Stimulated activated CD4-positive, alpha-beta T cell treated with anti-CD3 and anti-CD28 coated beads, Interleukin-2, amount 100 ng/mL, for 48 hours (primary cell): ENCODE measurements around the gene HPSE2.
"Not testable (repeated sequence)": the region's sequence is repeated elsewhere in the genome, so short reads cannot be mapped to it uniquely, and the experiment has no call there.

Source experiments
- DNase-seq, 2 donors: peaks; one replicate each; pipeline ENCODE4 v3.0.0-alpha.2; 2020

HPSE2 gene

GRCh38 chr10:99235658-99236626, at the start of gene HPSE2:
Gene HPSE2, minus strand, starts transcription at chr10:99235852.
- no peak for DNase-seq

- no peak for DNase-seq
Measured at GRCh38 chr10:99280472-99280871, 44.8 kb upstream of the HPSE2 start.

DNA sequence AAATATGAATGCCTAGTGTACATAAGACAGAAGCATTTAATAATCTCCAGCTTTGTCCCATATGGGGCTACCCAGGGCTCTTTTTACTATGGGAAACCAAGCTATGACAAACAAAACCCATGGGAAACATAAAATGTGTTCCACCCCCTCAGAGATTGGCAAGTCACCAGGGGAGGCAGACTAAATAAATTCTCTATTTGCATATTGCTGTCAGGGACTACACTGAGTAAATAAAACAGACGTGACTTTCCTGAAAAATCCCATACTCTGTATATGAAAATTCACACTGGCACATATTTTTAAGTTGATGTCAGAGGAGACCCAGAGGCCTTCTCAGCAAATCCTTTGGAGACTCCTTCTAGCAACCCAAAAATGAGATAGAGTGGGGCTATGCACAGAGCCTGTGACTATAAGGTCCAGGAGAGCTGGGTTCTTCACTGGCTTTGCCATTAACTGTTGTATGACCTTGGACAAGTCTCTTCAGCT, 44.0 kb upstream of the HPSE2 start:
- no peak for DNase-seq

GRCh38 chr10:99276848-99277486, 41.3 kb upstream of the HPSE2 start:
- no peak for DNase-seq

DNA sequence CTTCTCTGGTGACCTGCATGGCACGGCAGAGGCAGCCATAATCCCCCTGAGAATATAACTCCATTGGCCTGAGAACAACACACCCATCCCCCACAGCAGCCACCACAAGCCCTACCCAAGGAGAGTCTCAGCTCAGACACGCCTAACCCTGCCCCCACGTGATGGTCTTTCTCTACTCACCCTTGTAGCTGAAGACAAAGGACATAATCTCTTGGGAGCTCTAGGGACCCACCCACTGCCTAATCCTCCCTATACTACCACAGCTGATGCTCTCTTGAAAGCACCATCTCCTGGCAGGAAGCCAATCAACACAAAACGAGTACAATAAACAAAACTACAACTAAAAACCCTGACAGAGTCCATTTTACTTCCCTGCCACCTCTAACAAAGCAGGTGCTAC, 30.7 kb upstream of the HPSE2 start:
- no peak for DNase-seq

- DNase-seq: no peak
Measured at GRCh38 chr10:99248824-99249223, 13.2 kb upstream of the HPSE2 start.

DNA sequence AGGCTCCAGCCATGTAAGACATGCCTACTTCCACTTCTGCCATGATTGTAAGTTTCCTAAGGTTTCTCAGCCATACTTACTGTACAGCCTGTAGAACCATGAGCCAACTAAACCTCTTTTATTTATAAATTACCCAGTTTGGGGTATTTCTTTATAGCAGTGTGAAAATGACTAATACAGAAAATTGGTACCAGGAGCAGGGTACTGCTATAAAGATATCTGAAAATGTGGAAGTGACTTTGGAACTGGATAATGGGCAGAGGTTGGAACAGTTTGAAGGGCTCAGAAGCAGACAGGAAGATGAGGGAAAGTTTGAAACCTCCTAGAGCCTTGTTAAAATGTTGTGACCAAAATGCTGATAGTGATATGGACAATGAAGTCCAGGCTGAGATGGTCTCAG, 12.2 kb upstream of the HPSE2 start:
- not testable (repeated sequence) for DNase-seq

DNA sequence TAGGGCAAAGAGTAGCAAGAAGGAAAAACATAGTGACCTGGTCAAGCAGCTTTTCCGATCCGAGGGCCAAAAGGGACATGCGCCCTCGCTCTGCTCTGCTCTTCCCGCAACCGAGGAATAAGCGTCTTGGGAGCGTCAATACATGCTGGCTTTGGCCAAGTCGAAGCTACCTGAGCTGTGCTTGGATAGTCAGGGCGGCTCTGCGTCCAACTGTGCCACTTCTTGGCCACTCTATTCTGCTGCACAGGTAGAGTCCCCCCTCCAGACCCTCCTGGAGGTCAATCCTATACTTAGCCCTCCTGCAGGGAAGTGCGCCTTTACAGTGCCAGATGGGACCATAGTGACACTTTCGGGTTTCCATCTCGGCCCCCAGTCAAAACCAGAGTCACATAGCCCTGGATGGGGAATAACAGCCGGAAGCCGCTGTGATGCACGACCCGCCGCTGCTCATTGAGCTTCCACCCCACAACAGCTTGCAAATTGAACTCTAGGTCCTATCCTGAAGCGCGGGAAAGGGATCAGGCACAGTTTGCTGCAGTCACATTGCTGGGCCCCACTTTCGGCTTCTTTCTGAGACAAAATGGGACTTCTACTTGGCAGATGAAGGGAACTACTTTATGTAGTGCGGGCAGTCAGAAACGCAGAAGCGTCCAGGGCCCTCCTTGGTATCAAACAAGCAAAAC, 1.1 kb upstream of the HPSE2 start:
- no peak for DNase-seq

GRCh38 chr10:99234791-99235657, 628 bp downstream of the HPSE2 start:
- no peak for DNase-seq

- peak in 1 of 2 donors; percentile 24 for DNase-seq
Measured at GRCh38 chr10:99234041-99234790, 1.4 kb downstream of the HPSE2 start.

DNA sequence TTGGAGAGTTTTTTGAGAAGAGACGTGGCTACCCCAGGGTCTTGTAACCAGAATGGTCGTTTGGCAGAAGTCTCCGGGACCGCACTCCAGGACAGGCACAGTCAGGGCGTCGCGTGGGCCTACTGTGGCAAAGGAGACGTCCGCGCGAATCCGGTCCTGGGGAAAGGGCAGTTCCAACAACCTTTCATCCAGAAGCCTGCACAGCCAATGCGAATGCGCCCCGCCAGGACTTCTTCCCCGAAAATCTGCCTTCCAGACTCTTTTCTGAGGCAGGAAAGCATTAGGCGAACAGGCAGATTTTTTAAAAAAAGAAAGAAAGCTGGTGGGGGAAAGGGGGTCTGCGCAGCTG, 2.0 kb downstream of the HPSE2 start:
- DNase-seq: no peak

DNA sequence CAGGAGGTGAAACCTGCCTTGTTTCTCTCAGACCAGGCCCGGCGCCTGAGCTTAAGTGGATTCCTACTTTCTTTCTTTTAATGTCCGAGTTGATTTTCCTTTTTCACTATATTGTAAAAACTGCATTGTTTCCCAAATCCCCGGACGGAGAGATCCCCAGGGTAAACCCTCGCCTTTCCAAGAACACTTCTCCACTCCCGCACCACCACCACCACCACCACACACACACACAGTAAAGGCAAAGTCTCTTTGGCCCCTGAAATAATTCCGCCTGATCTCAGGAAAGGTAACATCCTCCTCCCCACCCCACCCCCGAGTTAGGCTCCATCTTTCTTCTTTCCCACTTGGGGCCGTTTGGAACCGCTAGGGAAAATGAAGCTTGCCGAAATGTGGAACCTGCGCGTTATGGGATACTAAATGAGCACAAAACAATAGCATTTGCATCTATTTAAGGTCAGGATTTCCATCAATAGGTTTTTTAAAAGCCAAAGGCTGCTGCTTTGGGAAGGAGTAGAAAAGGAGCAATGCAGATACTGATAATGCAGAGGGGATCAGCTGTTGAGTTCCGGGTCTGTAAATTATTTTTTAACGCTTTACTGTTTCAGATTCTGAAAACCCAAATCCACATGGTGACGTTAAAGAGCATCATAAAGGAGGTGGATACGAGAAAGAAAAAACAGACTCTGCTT, 2.5 kb downstream of the HPSE2 start:
- DNase-seq: no peak

GRCh38 chr10:99232360-99232999, 3.2 kb downstream of the HPSE2 start:
- DNase-seq: no peak

GRCh38 chr10:99224766-99225165, 10.9 kb downstream of the HPSE2 start:
- DNase-seq: no peak

GRCh38 chr10:99207340-99207739, 28.3 kb downstream of the HPSE2 start:
- no peak for DNase-seq

DNA sequence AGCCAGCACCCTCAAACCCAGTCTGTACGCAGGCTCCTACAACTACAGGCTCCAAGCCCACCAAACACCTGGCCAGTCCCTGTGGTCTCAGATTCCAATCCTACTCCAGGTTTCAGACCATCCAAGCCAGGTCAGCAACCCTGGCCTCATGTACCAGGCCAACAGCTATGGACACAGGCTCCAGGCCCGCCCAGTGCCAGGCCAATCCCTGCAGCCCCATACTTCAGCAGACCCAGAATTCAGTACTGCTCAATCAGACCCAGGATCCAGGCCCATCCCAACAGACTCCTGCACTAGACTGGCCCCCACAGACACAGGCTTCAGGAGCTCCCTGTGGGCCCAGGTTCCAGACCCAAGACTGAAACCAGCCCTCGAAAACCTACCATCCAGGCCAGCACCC, 32.3 kb downstream of the HPSE2 start:
- DNase-seq: no peak

DNA sequence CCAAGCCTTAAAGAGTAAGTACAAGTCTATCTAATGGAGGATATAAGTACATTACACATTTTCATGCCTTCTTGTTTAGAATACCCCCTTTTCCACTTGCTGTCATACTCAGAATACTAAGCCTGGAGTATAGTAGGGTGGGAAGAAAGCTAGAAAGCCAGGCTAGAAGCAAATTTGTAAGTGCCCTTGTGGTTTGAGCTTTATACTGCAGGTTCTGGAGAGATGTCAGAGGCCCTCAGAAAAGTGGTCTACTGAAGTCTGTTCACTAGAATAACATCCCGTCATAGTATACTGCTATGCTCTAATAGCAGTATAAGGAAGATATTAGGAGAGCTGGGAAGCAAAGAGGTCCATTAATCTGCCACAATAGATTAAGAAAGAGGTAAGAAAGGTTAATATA, 62.7 kb downstream of the HPSE2 start:
- no peak for DNase-seq

- DNase-seq: no peak
Measured at GRCh38 chr10:99172128-99172738, 63.4 kb downstream of the HPSE2 start.

GRCh38 chr10:99170116-99170675, 65.5 kb downstream of the HPSE2 start:
- DNase-seq: no peak

DNA sequence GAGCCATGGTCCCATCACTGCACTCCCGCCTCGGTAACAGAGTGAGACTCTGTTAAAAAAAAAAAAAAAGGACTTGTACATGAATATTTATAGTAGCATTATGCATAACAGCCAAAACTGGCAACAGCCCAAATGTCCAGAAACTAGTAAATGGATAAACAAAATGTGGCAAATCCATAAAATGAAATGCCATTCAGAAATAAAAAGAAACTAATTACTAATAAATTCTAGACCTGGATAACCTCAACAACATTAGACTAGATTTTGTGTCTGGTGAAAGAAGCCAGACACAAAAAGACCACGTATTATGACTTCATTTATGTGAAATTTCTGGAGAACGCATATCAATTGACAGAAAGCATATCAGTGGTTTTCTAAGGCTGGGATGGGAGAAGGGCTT, 74.5 kb downstream of the HPSE2 start:
- no peak for DNase-seq
